ENCODE measurements around the gene ABHD16B.

Gene ABHD16B

DNA sequence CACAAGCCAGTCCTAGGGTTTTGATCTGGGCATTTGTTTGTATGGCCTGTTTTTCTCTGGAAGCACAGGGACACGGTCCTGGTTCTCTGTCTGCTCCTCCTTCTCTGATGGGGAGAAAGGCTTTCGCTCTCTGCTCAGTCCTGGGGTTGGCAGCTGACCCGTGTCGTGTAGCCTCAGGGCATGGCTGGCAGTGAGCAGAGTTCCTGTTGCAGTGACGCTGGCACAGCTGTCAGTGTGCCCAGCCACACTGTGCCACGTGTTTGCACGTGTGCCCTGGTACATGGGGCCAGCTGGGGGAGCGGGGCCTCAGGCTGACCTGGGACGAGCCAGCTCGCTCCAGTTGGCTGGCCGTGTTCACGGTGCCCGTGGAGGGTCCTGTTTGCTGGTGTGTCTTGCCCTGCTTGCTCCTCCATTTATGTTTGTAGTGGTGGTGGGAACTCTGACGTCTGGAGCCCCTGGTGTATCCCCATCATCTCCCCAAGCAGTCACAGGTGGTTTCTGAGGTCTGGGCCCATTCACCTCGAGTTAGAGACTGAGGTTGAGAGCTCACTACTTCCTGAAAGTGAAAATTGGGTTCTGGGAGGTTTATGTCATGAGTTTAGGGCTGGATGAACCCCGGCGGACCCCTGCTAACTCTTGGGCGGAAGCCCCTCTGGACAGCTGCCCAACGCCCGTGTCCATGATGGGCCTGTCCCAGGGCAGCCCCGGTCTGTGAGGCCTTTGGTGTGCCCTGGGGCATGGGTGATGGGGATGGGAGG lies 23.4 kb downstream of the ABHD16B start:
- TF ChIP-seq TCF12 (IDR thresholded peaks at IDR 0.05; ENCODE audit: low read depth) (no peak), TEAD4 (IDR thresholded peaks at IDR 0.05) (no peak), CREB1 (IDR thresholded peaks at IDR 0.05; ENCODE audit: low read depth) (no peak), RAD21 (IDR thresholded peaks at IDR 0.05; ENCODE audit: low read depth) (no peak)
- TF ChIP-seq, protein P1, sequence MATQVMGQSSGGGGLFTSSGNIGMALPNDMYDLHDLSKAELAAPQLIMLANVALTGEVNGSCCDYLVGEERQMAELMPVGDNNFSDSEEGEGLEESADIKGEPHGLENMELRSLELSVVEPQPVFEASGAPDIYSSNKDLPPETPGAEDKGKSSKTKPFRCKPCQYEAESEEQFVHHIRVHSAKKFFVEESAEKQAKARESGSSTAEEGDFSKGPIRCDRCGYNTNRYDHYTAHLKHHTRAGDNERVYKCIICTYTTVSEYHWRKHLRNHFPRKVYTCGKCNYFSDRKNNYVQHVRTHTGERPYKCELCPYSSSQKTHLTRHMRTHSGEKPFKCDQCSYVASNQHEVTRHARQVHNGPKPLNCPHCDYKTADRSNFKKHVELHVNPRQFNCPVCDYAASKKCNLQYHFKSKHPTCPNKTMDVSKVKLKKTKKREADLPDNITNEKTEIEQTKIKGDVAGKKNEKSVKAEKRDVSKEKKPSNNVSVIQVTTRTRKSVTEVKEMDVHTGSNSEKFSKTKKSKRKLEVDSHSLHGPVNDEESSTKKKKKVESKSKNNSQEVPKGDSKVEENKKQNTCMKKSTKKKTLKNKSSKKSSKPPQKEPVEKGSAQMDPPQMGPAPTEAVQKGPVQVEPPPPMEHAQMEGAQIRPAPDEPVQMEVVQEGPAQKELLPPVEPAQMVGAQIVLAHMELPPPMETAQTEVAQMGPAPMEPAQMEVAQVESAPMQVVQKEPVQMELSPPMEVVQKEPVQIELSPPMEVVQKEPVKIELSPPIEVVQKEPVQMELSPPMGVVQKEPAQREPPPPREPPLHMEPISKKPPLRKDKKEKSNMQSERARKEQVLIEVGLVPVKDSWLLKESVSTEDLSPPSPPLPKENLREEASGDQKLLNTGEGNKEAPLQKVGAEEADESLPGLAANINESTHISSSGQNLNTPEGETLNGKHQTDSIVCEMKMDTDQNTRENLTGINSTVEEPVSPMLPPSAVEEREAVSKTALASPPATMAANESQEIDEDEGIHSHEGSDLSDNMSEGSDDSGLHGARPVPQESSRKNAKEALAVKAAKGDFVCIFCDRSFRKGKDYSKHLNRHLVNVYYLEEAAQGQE (IDR thresholded peaks at IDR 0.05; ENCODE audit: low read depth), result no peak

DNA sequence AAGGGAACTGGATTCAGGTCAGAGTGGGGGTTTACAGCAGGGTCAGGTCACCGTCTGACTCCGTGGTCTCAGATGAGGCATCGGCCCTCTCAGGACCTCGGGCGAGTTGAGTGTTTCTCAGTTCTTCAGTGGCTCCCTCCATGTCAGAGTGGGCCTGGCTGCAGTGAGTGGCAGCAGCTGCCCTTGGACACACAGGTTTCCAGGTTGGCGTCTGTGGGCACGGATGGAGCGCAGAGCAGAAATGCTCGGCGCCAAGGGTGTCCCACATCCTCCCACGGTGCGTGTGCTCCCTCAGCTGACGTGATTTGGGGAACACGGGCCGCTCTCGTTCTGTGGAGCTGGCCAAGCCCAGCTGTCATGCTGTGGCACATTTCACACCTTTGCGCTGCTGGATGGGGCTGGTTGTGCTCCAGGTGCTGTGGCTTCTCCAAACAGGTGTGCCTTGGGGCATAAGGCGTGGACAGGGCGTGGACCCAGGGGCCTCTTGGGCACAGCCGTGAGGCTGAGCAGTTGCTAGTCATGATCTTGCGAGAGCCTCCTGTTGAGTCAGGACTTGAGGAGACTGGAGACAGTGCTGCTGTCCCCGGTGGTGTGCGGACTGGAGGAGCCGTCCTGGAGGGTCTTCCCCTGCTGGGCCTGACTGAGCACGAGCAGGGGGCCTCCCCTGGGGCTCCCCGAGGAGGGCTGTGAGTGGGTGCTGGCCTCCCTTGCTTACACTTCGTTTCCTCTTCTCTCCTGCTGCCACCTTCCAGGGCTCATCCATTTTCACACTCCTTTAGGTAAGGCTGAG lies 24.2 kb downstream of the ABHD16B start:
- TF ChIP-seq EGR1 (IDR thresholded peaks at IDR 0.05) (no peak), CEBPB (IDR thresholded peaks at IDR 0.05) (no peak)
- TF ChIP-seq, protein P2, sequence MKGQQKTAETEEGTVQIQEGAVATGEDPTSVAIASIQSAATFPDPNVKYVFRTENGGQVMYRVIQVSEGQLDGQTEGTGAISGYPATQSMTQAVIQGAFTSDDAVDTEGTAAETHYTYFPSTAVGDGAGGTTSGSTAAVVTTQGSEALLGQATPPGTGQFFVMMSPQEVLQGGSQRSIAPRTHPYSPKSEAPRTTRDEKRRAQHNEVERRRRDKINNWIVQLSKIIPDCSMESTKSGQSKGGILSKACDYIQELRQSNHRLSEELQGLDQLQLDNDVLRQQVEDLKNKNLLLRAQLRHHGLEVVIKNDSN (IDR thresholded peaks at IDR 0.05), result no peak

DNA sequence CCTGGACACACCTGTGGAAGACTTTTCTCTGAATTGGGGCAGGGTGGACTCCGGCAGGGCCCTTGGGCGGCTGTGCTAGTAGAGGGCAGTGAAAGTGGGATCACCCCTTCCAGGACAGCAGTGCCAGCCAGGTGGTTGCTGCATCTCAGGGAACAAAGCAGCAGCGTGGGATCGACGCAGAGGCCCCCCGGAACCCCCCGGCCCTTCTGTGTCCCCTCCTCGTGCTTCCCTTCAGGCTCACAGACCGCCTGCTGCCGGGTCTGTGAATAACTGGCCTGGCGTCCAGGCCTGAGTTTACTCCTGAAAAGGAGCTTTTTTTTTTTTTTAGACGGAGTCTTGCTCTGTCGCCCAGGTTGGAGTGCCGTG lies 24.7 kb downstream of the ABHD16B start:
- TF ChIP-seq CREB1 (IDR thresholded peaks at IDR 0.05; ENCODE audit: low read depth) (no peak), EP300 (IDR thresholded peaks at IDR 0.05; ENCODE audit: borderline replicate concordance) (no peak), RAD21 (IDR thresholded peaks at IDR 0.05; ENCODE audit: low read depth) (no peak), TAF1 (IDR thresholded peaks at IDR 0.05; ENCODE audit: low read depth) (no peak), CEBPB (IDR thresholded peaks at IDR 0.05) (no peak), NFIC (IDR thresholded peaks at IDR 0.05) (no peak)
- TF ChIP-seq, protein P3, sequence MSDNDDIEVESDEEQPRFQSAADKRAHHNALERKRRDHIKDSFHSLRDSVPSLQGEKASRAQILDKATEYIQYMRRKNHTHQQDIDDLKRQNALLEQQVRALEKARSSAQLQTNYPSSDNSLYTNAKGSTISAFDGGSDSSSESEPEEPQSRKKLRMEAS (IDR thresholded peaks at IDR 0.05), result no peak
- TF ChIP-seq, protein P2 (IDR thresholded peaks at IDR 0.05), result no peak

DNA sequence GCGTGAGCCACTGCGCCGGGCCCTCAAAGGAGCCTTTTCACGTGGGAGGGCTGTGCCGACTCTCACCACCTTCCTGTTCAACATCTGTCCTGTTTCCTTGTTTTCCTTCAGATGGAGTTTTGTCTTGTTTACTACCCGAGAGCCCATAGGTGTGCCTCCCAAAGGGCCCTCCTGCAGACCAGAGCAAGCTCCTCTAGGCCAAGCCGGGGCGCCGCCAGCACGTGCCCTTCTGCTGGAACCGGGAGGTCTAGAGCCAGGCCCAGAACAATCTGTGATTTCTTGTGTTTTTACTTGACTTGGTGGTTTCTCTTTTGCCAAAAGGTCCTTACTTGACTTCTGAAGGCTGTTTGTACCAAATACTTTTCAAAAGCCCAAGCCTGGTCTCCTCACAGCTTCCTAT lies 25.6 kb downstream of the ABHD16B start:
- no peak for TF ChIP-seq EP300 (IDR thresholded peaks at IDR 0.05; ENCODE audit: borderline replicate concordance)
- no peak for TF ChIP-seq TCF12 (IDR thresholded peaks at IDR 0.05; ENCODE audit: low read depth)
- no peak for TF ChIP-seq YY1 (IDR thresholded peaks at IDR 0.05; ENCODE audit: low read depth)
- TF ChIP-seq CREB1 (IDR thresholded peaks at IDR 0.05; ENCODE audit: low read depth), result no peak
- TF ChIP-seq ZBTB7A (IDR thresholded peaks at IDR 0.05; ENCODE audit: low read depth), result no peak
- no peak for TF ChIP-seq TAF1 (IDR thresholded peaks at IDR 0.05; ENCODE audit: low read depth)
- TF ChIP-seq CEBPB (IDR thresholded peaks at IDR 0.05), result no peak
- TF ChIP-seq NFIC (IDR thresholded peaks at IDR 0.05), result no peak
- TF ChIP-seq EGR1 (IDR thresholded peaks at IDR 0.05), result no peak

DNA sequence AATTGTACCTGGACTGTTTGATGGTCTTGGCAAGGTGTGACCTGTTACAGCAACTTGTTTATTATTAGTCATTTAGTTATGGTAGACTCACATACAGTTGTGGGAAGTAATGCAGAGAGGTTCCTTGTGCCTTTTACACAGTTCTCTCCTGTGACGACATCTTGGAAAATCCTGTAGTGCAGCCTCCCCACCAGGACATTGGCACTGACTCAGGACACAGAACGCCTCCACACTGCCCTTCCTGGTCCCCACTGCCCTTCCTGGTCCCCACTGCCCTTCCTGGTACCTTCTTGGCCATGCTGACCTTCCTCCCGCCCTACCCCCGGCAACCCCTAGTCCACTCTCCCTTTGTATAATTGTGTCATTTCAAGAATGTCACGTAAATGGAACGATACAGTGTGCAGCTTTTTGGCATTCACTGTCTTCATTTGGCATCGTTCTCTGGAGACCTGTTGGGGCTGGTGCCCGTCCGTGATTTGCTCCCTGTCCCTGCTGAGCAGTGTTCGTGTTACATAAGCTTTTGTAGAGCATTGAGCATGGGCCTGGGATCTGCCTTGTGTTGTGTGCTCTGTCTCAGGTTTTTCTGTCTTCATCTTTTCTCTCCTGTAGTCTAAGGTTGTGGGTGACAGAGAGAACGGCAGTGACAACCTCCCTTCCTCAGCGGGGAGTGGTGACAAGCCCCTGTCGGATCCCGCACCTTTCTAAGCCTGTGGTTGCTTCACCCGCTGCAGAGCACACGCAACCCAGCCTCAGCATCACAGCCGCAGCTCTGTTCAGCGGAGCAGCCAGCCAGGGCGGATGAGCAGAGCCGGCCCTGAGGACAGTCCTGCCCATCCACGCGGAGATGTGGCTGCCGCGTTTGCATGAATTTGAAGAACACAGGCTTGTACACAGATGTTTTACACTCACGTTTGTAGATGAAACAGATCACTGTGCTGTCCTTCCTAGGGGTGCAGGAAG lies 28.2 kb downstream of the ABHD16B start:
- TF ChIP-seq TEAD4 (IDR thresholded peaks at IDR 0.05) (no peak), TAF1 (IDR thresholded peaks at IDR 0.05; ENCODE audit: low read depth) (no peak), CEBPB (IDR thresholded peaks at IDR 0.05) (no peak), ZBTB7A (IDR thresholded peaks at IDR 0.05; ENCODE audit: low read depth) (no peak), TCF12 (IDR thresholded peaks at IDR 0.05; ENCODE audit: low read depth) (no peak), YY1 (IDR thresholded peaks at IDR 0.05; ENCODE audit: low read depth) (no peak), NFIC (IDR thresholded peaks at IDR 0.05) (no peak), RAD21 (IDR thresholded peaks at IDR 0.05; ENCODE audit: low read depth) (no peak), EGR1 (IDR thresholded peaks at IDR 0.05) (no peak), CREB1 (IDR thresholded peaks at IDR 0.05; ENCODE audit: low read depth) (no peak), FOXM1 (IDR thresholded peaks at IDR 0.05; ENCODE audit: borderline replicate concordance, low read depth) (no peak), EP300 (IDR thresholded peaks at IDR 0.05; ENCODE audit: borderline replicate concordance) (no peak)
- TF ChIP-seq, protein P3 (IDR thresholded peaks at IDR 0.05), result no peak
- TF ChIP-seq, protein P2 (IDR thresholded peaks at IDR 0.05), result no peak

DNA sequence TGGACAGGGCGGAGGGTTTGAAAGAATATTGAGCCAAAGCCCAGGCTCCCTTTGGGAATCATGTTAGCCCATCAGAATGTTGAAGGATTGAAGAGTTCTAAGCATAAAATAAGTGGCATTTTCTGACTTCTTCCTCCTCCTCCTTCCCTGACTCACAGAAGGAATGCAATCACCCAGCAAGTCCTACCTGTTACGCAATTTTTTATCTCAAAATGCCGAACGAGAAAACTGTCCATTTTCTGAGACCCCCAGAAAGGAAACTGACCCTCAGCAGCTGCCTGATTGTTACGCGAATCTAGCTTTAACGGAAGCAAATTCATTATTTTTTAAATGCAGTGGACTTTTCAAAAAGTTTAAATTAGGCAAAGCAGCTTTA lies 28.9 kb downstream of the ABHD16B start:
- peak; percentile 77 for TF ChIP-seq CEBPB (IDR thresholded peaks at IDR 0.05)
- TF ChIP-seq TAF1 (IDR thresholded peaks at IDR 0.05; ENCODE audit: low read depth), result no peak
